Measurements from ENCODE around the gene ERG28. TPM values are rescaled to one million over a fixed set of nuclear protein-coding genes. Genes with fewer than 3 reads are reported as not detected.
A peak's percentile ranks its signal among the peaks of the same experiment; 100 is the strongest.

Gene ERG28
- total and polyA plus RNA-seq, 7 experiments from 2014 or later: 7.6 to 37.1 (median 13.2) TPM

GRCh38 chr14:75685910-75686309 lies 25.2 kb upstream of the ERG28 start:
- CTCF ChIA-PET: interaction anchor here (0.5 kb wide), 1 partner anchor 995 kb away, joined by 4 read pairs; no protein-coding TSS in a partner anchor

GRCh38 chr14:75675265-75675960 lies 14.7 kb upstream of the ERG28 start:
- H3K4me3 Mint-ChIP-seq: no peak overlapping the region
- no peaks in the 10 kb centered on the region for H3K4me1 ChIP-seq (ENCODE audit: control insufficient read depth in 2 of 2, insufficient read depth in 2 of 2, low read length in 2 of 2)
- peaks cover 3 to 45% (median 30%) of the 10 kb centered on the region in 5 donors for H3K36me3 Mint-ChIP-seq
- H3K9me3 ChIP-seq (ENCODE audit: control insufficient read depth in 2 of 3, low read length in 3 of 3): no peaks in the 10 kb centered on the region
- H3K4me1 Mint-ChIP-seq: peaks cover 0 to 5% (median 0%) of the 10 kb centered on the region in 7 donors
- H3K9me3 Mint-ChIP-seq: peaks cover 0 to 10% (median 0%) of the 10 kb centered on the region in 11 donors
- H3K36me3 ChIP-seq (ENCODE audit: control insufficient read depth in 2 of 3, insufficient read depth in 3 of 3, low read length in 3 of 3): peaks cover 0 to 9% (median 0%) of the 10 kb centered on the region in 3 experiments
- H3K27me3 Mint-ChIP-seq: no peaks in the 10 kb centered on the region
- intact Hi-C loops (cut with micrococcal nuclease): no loop called here
- no peak overlapping the region for H3K27ac ChIP-seq (ENCODE audit: low read depth, low read length)
- H3K27ac Mint-ChIP-seq: peak overlapping the region in 1 of 9 donors; percentile 38
- no peak for DNase-seq
- no peaks in the 10 kb centered on the region for H3K27me3 ChIP-seq (ENCODE audit: control insufficient read depth in 2 of 2, insufficient read depth in 2 of 2, low read length in 2 of 2)
- POLR2A ChIA-PET: no interaction called here
- CTCF ChIA-PET: no interaction called here
- no peak for ATAC-seq
- H3K4me3 ChIP-seq (ENCODE audit: low read length): no peak overlapping the region

More at GRCh38 chr14:75685910-75686309, 25.2 kb upstream of the ERG28 start:
- Mint-ChIP-seq H3K9me3 (no peaks in the 10 kb centered on the region), H3K4me1 (no peaks in the 10 kb centered on the region), H3K27ac (no peak overlapping the region), H3K4me3 (no peak overlapping the region), H3K36me3 (peaks cover 11 to 62% (median 33%) of the 10 kb centered on the region in 5 donors), H3K27me3 (no peaks in the 10 kb centered on the region)
- Histone ChIP-seq H3K36me3 (ENCODE audit: control insufficient read depth in 2 of 3, insufficient read depth in 3 of 3, low read length in 3 of 3) (peaks cover 0 to 28% (median 0%) of the 10 kb centered on the region in 3 experiments), H3K4me3 (ENCODE audit: low read length) (no peak overlapping the region), H3K9me3 (ENCODE audit: control insufficient read depth in 2 of 3, low read length in 3 of 3) (no peaks in the 10 kb centered on the region), H3K4me1 (ENCODE audit: control insufficient read depth in 2 of 2, insufficient read depth in 2 of 2, low read length in 2 of 2) (no peaks in the 10 kb centered on the region), H3K27me3 (ENCODE audit: control insufficient read depth in 2 of 2, insufficient read depth in 2 of 2, low read length in 2 of 2) (no peaks in the 10 kb centered on the region), H3K27ac (ENCODE audit: low read depth, low read length) (no peak overlapping the region)
- intact Hi-C loops (cut with micrococcal nuclease): no loop called here
- POLR2A ChIA-PET: no interaction called here
- ATAC-seq (no peak), DNase-seq (no peak)

DNA sequence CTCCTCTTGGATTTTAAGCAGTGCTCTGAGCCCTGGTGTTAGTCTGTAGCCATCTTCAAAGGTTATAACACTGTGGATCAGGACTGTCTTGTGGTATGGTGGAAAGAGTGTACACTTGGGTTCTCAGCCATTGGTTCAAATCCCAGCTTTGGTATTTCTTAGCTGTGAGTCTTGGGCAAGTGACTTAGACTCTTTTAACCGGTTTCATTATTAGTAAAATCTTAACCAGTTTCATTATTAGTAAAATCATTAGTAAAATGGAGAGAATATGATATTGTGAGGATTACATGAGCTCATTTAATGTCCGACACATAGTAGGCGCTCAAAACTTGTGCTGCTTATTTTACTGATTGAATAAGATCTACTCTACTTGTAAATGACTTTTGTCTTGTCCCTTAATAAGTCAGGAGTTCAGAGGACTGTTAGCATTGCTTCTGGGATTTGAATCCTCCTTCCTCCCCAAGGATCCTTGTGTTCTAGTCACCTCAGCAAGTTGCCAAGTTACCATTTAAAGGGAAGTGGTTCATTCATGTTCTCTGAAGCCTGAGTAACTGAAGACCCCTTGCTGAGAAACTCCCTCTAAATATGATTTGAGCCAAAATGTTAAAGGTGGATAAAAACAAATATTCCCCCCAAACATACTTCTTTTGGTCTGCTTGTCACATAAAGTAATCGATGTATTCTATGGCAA lies 12.8 kb upstream of the ERG28 start:
- intact Hi-C loops (cut with micrococcal nuclease): no loop called here
- Histone ChIP-seq H3K4me1 (ENCODE audit: control insufficient read depth in 2 of 2, insufficient read depth in 2 of 2, low read length in 2 of 2) (no peaks in the 10 kb centered on the region), H3K27ac (ENCODE audit: low read depth, low read length) (no peak overlapping the region), H3K9me3 (ENCODE audit: control insufficient read depth in 2 of 3, low read length in 3 of 3) (no peaks in the 10 kb centered on the region), H3K27me3 (ENCODE audit: control insufficient read depth in 2 of 2, insufficient read depth in 2 of 2, low read length in 2 of 2) (no peaks in the 10 kb centered on the region), H3K36me3 (ENCODE audit: control insufficient read depth in 2 of 3, insufficient read depth in 3 of 3, low read length in 3 of 3) (peaks cover 0 to 12% (median 0%) of the 10 kb centered on the region in 3 experiments), H3K4me3 (ENCODE audit: low read length) (no peak overlapping the region)
- Mint-ChIP-seq H3K27me3 (no peaks in the 10 kb centered on the region), H3K9me3 (peaks cover 0 to 10% (median 0%) of the 10 kb centered on the region in 11 donors), H3K36me3 (peaks cover 9 to 61% (median 43%) of the 10 kb centered on the region in 5 donors), H3K27ac (no peak overlapping the region), H3K4me1 (peaks cover 0 to 5% (median 0%) of the 10 kb centered on the region in 7 donors), H3K4me3 (peak overlapping the region in 2 of 10 donors; percentile 26 to 48)
- DNase-seq (no peak), ATAC-seq (no peak)
- ChIA-PET CTCF (interaction anchor here (0.7 to 1.3 kb wide), 2 partner anchors 19 to 126 kb away, joined by 3 read pairs; no protein-coding TSS in a partner anchor), POLR2A (interaction anchor here (0.5 kb wide), 1 partner anchor 1673 kb away, joined by 4 read pairs; no protein-coding TSS in a partner anchor)

- Histone ChIP-seq H3K27me3 (ENCODE audit: control insufficient read depth in 2 of 2, insufficient read depth in 2 of 2, low read length in 2 of 2) (no peaks in the 10 kb centered on the region), H3K4me3 (ENCODE audit: low read length) (no peak overlapping the region), H3K9me3 (ENCODE audit: control insufficient read depth in 2 of 3, low read length in 3 of 3) (no peaks in the 10 kb centered on the region), H3K27ac (ENCODE audit: low read depth, low read length) (no peak overlapping the region), H3K36me3 (ENCODE audit: control insufficient read depth in 2 of 3, insufficient read depth in 3 of 3, low read length in 3 of 3) (peaks cover 0 to 12% (median 0%) of the 10 kb centered on the region in 3 experiments), H3K4me1 (ENCODE audit: control insufficient read depth in 2 of 2, insufficient read depth in 2 of 2, low read length in 2 of 2) (no peaks in the 10 kb centered on the region)
- ChIA-PET CTCF (interaction anchor here (1.3 kb wide), 1 partner anchor 18 kb away, joined by 3 read pairs; no protein-coding TSS in a partner anchor), POLR2A (no interaction called here)
- DNase-seq (no peak), ATAC-seq (no peak)
- H3K27ac Mint-ChIP-seq: no peak overlapping the region
- no peak overlapping the region for H3K4me3 Mint-ChIP-seq
- H3K36me3 Mint-ChIP-seq: peaks cover 9 to 59% (median 43%) of the 10 kb centered on the region in 5 donors
- no peaks in the 10 kb centered on the region for H3K27me3 Mint-ChIP-seq
- intact Hi-C loops (cut with micrococcal nuclease): no loop called here
- H3K9me3 Mint-ChIP-seq: peaks cover 0 to 10% (median 0%) of the 10 kb centered on the region in 11 donors
- peaks cover 0 to 5% (median 0%) of the 10 kb centered on the region in 7 donors for H3K4me1 Mint-ChIP-seq
Measured at GRCh38 chr14:75672605-75673192, 12.0 kb upstream of the ERG28 start.

DNA sequence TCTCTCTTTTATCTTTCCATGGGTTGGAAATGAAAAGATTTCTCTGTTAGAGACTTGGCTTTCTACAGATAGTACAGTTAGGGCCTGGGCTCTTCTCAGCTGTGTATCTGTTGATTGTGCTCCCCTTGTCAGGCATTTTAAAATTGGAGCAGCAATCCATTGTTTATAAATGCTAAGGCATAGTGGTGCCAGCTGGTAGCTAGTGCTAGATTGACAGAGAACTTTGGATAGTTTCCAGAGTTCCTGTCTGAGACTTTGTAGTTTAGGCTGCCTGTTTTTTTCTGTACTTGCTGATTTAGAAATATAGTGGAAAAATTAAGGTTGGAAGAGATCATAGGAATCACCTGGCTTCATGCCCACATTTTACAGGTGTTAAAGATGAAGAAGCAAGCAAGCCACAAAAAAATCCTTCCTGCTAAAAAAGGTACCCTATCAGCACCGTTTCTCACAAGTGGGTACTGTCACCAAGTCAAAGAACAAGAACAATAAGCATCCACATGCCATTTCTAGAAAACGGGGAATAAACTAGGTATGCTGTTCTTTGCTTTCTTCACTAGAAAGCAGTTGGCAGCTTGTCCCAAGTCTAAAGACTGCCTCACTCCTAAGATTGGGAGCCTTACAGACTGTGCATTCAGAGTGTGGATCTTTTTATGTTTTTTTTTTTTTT lies 6.6 kb upstream of the ERG28 start:
- CTCF ChIA-PET: interaction anchor here (1.2 kb wide), 1 partner anchor 13 kb away, joined by 4 read pairs; no protein-coding TSS in a partner anchor
- Mint-ChIP-seq H3K9me3 (peaks cover 0 to under 1% (median 0%) of the 10 kb centered on the region in 11 donors), H3K36me3 (peaks cover 5 to 47% (median 29%) of the 10 kb centered on the region in 5 donors), H3K4me1 (peaks cover 0 to 15% (median 6%) of the 10 kb centered on the region in 7 donors), H3K4me3 (no peak overlapping the region), H3K27ac (no peak overlapping the region), H3K27me3 (no peaks in the 10 kb centered on the region)
- intact Hi-C loops (cut with micrococcal nuclease): loop anchor here in 1 of 2 donors (10.0 kb wide), 2 partner anchors 1288 to 1948 kb away; partner anchors contain the start of gene SPTLC2
- Histone ChIP-seq H3K4me1 (ENCODE audit: control insufficient read depth in 2 of 2, insufficient read depth in 2 of 2, low read length in 2 of 2) (no peaks in the 10 kb centered on the region), H3K4me3 (ENCODE audit: low read length) (no peak overlapping the region), H3K36me3 (ENCODE audit: control insufficient read depth in 2 of 3, insufficient read depth in 3 of 3, low read length in 3 of 3) (peaks cover 0 to 12% (median 0%) of the 10 kb centered on the region in 3 experiments), H3K27ac (ENCODE audit: low read depth, low read length) (no peak overlapping the region), H3K9me3 (ENCODE audit: control insufficient read depth in 2 of 3, low read length in 3 of 3) (no peaks in the 10 kb centered on the region), H3K27me3 (ENCODE audit: control insufficient read depth in 2 of 2, insufficient read depth in 2 of 2, low read length in 2 of 2) (no peaks in the 10 kb centered on the region)
- POLR2A ChIA-PET: no interaction called here
- DNase-seq: no peak
- no peak for ATAC-seq

GRCh38 chr14:75662966-75663365 lies 2.3 kb upstream of the ERG28 start:
- Histone ChIP-seq H3K36me3 (ENCODE audit: control insufficient read depth in 2 of 3, insufficient read depth in 3 of 3, low read length in 3 of 3) (peaks cover 0 to 4% (median 0%) of the 10 kb centered on the region in 3 experiments), H3K9me3 (ENCODE audit: control insufficient read depth in 2 of 3, low read length in 3 of 3) (no peaks in the 10 kb centered on the region), H3K27ac (ENCODE audit: low read depth, low read length) (no peak overlapping the region), H3K4me1 (ENCODE audit: control insufficient read depth in 2 of 2, insufficient read depth in 2 of 2, low read length in 2 of 2) (peaks cover 0 to 6% of the 10 kb centered on the region in 2 donors), H3K4me3 (ENCODE audit: low read length) (no peak overlapping the region), H3K27me3 (ENCODE audit: control insufficient read depth in 2 of 2, insufficient read depth in 2 of 2, low read length in 2 of 2) (no peaks in the 10 kb centered on the region)
- POLR2A ChIA-PET: no interaction called here
- Mint-ChIP-seq H3K4me3 (peak overlapping the region in 9 of 10 donors; percentile 36 to 81 (median 62)), H3K27ac (peak overlapping the region in 2 of 9 donors; percentile 62 to 63), H3K36me3 (peaks cover 0 to 15% (median 6%) of the 10 kb centered on the region in 5 donors), H3K27me3 (peaks cover 0 to 6% (median 0%) of the 10 kb centered on the region in 5 donors), H3K4me1 (peaks cover 7 to 46% (median 39%) of the 10 kb centered on the region in 7 donors), H3K9me3 (peaks cover 0 to 5% (median 0%) of the 10 kb centered on the region in 11 donors)
- ATAC-seq: no peak
- intact Hi-C loops (cut with micrococcal nuclease): loop anchor here (5.0 to 10.0 kb wide), 8 partner anchors 371 to 1952 kb away; partner anchors contain the start of genes GPATCH2L (in 2 of the 2), IRF2BPL (in 1 of the 2), ISCA2 (in 1 of the 2) and NPC2 (in 1 of the 2)
- DNase-seq: no peak
- CTCF ChIA-PET: interaction anchor here (2.3 kb wide), 1 partner anchor 86 kb away, joined by 11 read pairs; no protein-coding TSS in a partner anchor
